GM12801 (cell line): Measurements from ENCODE around the gene CAPRIN1.

Experiments used
- CTCF ChIP-seq: IDR thresholded peaks from one replicate; pipeline ENCODE4 v1.5.1; 2011; ENCODE audit warnings: control low read depth; ENCODE audit not compliant: insufficient read length; ENCODE audit errors: extremely low read depth

CAPRIN1 gene

GRCh38 chr11:34143048-34143447 lies 91.5 kb downstream of the CAPRIN1 start:
- no peak for TF ChIP-seq CTCF

GRCh38 chr11:34145073-34145472 lies 93.5 kb downstream of the CAPRIN1 start:
- TF ChIP-seq CTCF = no peak

- TF ChIP-seq CTCF = no peak
Measured at GRCh38 chr11:34145847-34146381, 94.4 kb downstream of the CAPRIN1 start.

- no peak for TF ChIP-seq CTCF
Measured at GRCh38 chr11:34146411-34146810, 94.9 kb downstream of the CAPRIN1 start.

GRCh38 chr11:34146866-34147265 lies 95.3 kb downstream of the CAPRIN1 start:
- no peak for TF ChIP-seq CTCF

- no peak for TF ChIP-seq CTCF
Measured at GRCh38 chr11:34147581-34147980, 96.0 kb downstream of the CAPRIN1 start.

GRCh38 chr11:34148504-34149165 lies 97.1 kb downstream of the CAPRIN1 start:
- TF ChIP-seq CTCF = no peak

GRCh38 chr11:34149274-34149673 lies 97.7 kb downstream of the CAPRIN1 start:
- TF ChIP-seq CTCF = no peak
